ENCODE data around the gene SORCS3. TPM values are rescaled to one million over a fixed set of nuclear protein-coding genes. Genes with fewer than 3 reads are reported as not detected.

SORCS3 gene
- total RNA-seq, 1 experiment from 2014 or later = 0.04 TPM

GRCh38 chr10:105195831-105196230, 554.7 kb downstream of the SORCS3 start:
- H2AK5ac ChIP-seq (ENCODE audit: insufficient read length, low read length) = no peak overlapping the region
- H2AFZ ChIP-seq (ENCODE audit: low read length) = no peak overlapping the region
- H2BK15ac ChIP-seq (ENCODE audit: low read depth, low read length) = no peak overlapping the region
- H3K4me2 ChIP-seq (ENCODE audit: insufficient read depth, insufficient read length, low read length) = no peak overlapping the region
- H3K9me3 ChIP-seq (ENCODE audit: control insufficient read depth, low read depth, low read length) = no peaks in the 10 kb centered on the region
- H3K9me3 Mint-ChIP-seq = no peaks in the 10 kb centered on the region
- H4K8ac ChIP-seq (replicated peaks; ENCODE audit: insufficient read length, low read depth, low read length) = no peak overlapping the region
- H3K27ac ChIP-seq (ENCODE audit: insufficient read length, low read depth, low read length) = no peak overlapping the region
- no peak overlapping the region for H3K23ac ChIP-seq (ENCODE audit: insufficient read length, low read depth, low read length)
- no peaks in the 10 kb centered on the region for H4K20me1 ChIP-seq (ENCODE audit: control insufficient read depth, insufficient read depth, insufficient read length)
- H3T11ph ChIP-seq (ENCODE audit: low read length) = no peak overlapping the region
- H3K4ac ChIP-seq (ENCODE audit: low read depth, low read length) = no peak overlapping the region
- H4K91ac ChIP-seq (ENCODE audit: insufficient read length, low read depth, low read length) = no peak overlapping the region
- H3K4me3 Mint-ChIP-seq = no peak overlapping the region
- H3K36me3 Mint-ChIP-seq (ENCODE audit: insufficient read depth in 1 of 3, low read depth in 3 of 3) = no peaks in the 10 kb centered on the region; a peak in 1 of 7 replicates
- no peaks in the 10 kb centered on the region for H3K27me3 Mint-ChIP-seq (ENCODE audit: low read depth)
- no peak overlapping the region for H4K5ac ChIP-seq (ENCODE audit: insufficient read length, low read depth, low read length)
- no peak overlapping the region for H3K27ac Mint-ChIP-seq
- H3K56ac ChIP-seq (ENCODE audit: insufficient read length, low read depth, low read length) = no peak overlapping the region
- no peak overlapping the region for H3K9ac ChIP-seq (ENCODE audit: extremely low read depth, insufficient read length, low read length)
- H2BK12ac ChIP-seq (ENCODE audit: insufficient read length, low read depth, low read length) = no peak overlapping the region
- no peaks in the 10 kb centered on the region for H3K23me2 ChIP-seq (ENCODE audit: insufficient read length, low read depth, low read length, poor library complexity, severe bottlenecking)
- no peaks in the 10 kb centered on the region for H3K79me1 ChIP-seq (ENCODE audit: insufficient read depth, low read depth, low read length, poor library complexity, severe bottlenecking)
- no peak overlapping the region for H2BK5ac ChIP-seq (ENCODE audit: insufficient read length, low read length)
- no peaks in the 10 kb centered on the region for H3K79me2 ChIP-seq (ENCODE audit: insufficient read depth, low read length)
- peaks cover 4 to 5% of the 10 kb centered on the region in 2 experiments; a peak in 3 of 4 replicates for H3K4me1 Mint-ChIP-seq
- no peak for TF ChIP-seq CTCF (conservative IDR thresholded peaks at IDR 0.05)
- no peak overlapping the region for H2BK120ac ChIP-seq (ENCODE audit: low read depth, low read length, poor library complexity, severe bottlenecking)
- H3K14ac ChIP-seq (ENCODE audit: insufficient read depth, low read length) = no peak overlapping the region
- H2BK20ac ChIP-seq (ENCODE audit: low read depth, low read length, poor library complexity, severe bottlenecking) = no peak overlapping the region
- H3K18ac ChIP-seq (ENCODE audit: insufficient read length, low read depth, low read length) = no peak overlapping the region
- H3K27me3 ChIP-seq (ENCODE audit: insufficient read depth, low read length) = no peaks in the 10 kb centered on the region
- no CpG with 5 or more reads among the region's 4 CpGs for WGBS (ENCODE audit: extremely low coverage, insufficient read length, low lambda C conversion rate)
- DNase-seq = no peak
- H3K4me1 ChIP-seq (ENCODE audit: insufficient read depth, low read length) = no peaks in the 10 kb centered on the region

All from H9 (cell line).